BJ (cell line): ENCODE measurements around the gene BCL6B. TPM values are rescaled to one million over a fixed set of nuclear protein-coding genes. Genes with fewer than 3 reads are reported as not detected.
A peak's percentile ranks its signal among the peaks of the same experiment; 100 is the strongest.

ENCODE experiments used
- CTCF ChIA-PET: fragments of 350-600 bp; formaldehyde crosslinking; extraction: SDS; loops from one replicate; lab custom pipeline; 2021; ENCODE audit warnings: antibody characterized with exemption, inconsistent platforms; lab: Yijun Ruan, JAX
- POLR2A ChIA-PET: fragments of 300-600 bp; sonication (Branson Sonifier 250); formaldehyde crosslinking; extraction: SDS; loops from one replicate; lab custom pipeline; 2021; ENCODE audit warnings: antibody characterized with exemption; lab: Charles Lee
- DNase-seq: peaks from one replicate; pipeline ENCODE4 v3.0.0-alpha.2; 2011; ENCODE audit warnings: low read depth
- H3K27me3 ChIP-seq: 2 replicates; pipeline ENCODE4 v1.6.0; 2011; ENCODE audit warnings: low read length; ENCODE audit not compliant: control insufficient read depth, insufficient read depth
- H3K36me3 ChIP-seq: 2 replicates; pipeline ENCODE4 v1.5.1; 2011; ENCODE audit warnings: low read length; ENCODE audit not compliant: control insufficient read depth, insufficient read depth
- H3K4me3 ChIP-seq: 2 replicates; pipeline ENCODE4 v1.5.1; 2011; ENCODE audit warnings: low read depth, mild to moderate bottlenecking, control low read depth, low read length
- CTCF ChIP-seq: IDR thresholded peaks from 2 replicates; pipeline ENCODE4 v1.5.1; 2011; ENCODE audit warnings: low read depth, mild to moderate bottlenecking, control low read depth, inconsistent platforms, low read length, moderate library complexity; ENCODE audit not compliant: insufficient read depth
- polyA plus RNA-seq: library from polyadenylated mRNA; depleted of rRNA; stranded (reverse); fragments of >200 nt; gene quantifications from 2 replicates; pipeline ENCODE4 v1.2.3, GENCODE V29; 2011

Gene BCL6B
- polyA plus RNA-seq, 1 experiment: not detected

GRCh38 chr17:7014995-7015958 is 7.6 kb upstream of the BCL6B start:
- DNase-seq: no peak

GRCh38 chr17:7016418-7016817 is 6.4 kb upstream of the BCL6B start:
- ChIA-PET POLR2A (no interaction called here), CTCF (interaction anchor here (0.7 to 2.3 kb wide), 4 partner anchors 102 to 265 kb away, joined by 3 to 8 read pairs (median 5); no protein-coding TSS in a partner anchor)

More at GRCh38 chr17:7014995-7015958, 7.6 kb upstream of the BCL6B start:
- Histone ChIP-seq H3K36me3 (peaks cover 6% of the 10 kb centered on the region), H3K27me3 (no peaks in the 10 kb centered on the region), H3K4me3 (peak overlapping the region; percentile 99)
- POLR2A ChIA-PET: interaction anchor here (0.6 kb wide), 1 partner anchor 88 kb away, joined by 4 read pairs; no protein-coding TSS in a partner anchor
- CTCF ChIA-PET: interaction anchor here (0.6 to 2.3 kb wide), 5 partner anchors 101 to 957 kb away, joined by 3 to 8 read pairs (median 3); no protein-coding TSS in a partner anchor
- TF ChIP-seq CTCF: no peak

GRCh38 chr17:7016886-7017826 is 5.7 kb upstream of the BCL6B start:
- ChIA-PET CTCF (interaction anchor here (1.4 to 2.3 kb wide), 2 partner anchors 104 to 106 kb away, joined by 4 to 8 read pairs; no protein-coding TSS in a partner anchor), POLR2A (interaction anchor here (0.6 kb wide), 2 partner anchors 18 to 264 kb away, joined by 5 read pairs; partner anchors contain the start of gene SLC16A13)
- Histone ChIP-seq H3K36me3 (peaks cover 6% of the 10 kb centered on the region), H3K27me3 (no peaks in the 10 kb centered on the region), H3K4me3 (no peak overlapping the region)
- no peak for TF ChIP-seq CTCF
- no peak for DNase-seq

More at GRCh38 chr17:7016418-7016817, 6.4 kb upstream of the BCL6B start:
- H3K27me3 ChIP-seq: no peaks in the 10 kb centered on the region
- no peak for TF ChIP-seq CTCF
- no peak for DNase-seq
- H3K36me3 ChIP-seq: peaks cover 6% of the 10 kb centered on the region
- H3K4me3 ChIP-seq: no peak overlapping the region

- Histone ChIP-seq H3K4me3 (no peak overlapping the region), H3K27me3 (no peaks in the 10 kb centered on the region), H3K36me3 (peaks cover 6% of the 10 kb centered on the region)
- no peak for DNase-seq
- ChIA-PET POLR2A (interaction anchor here (0.6 kb wide), 2 partner anchors 18 to 263 kb away, joined by 5 read pairs; partner anchors contain the start of gene SLC16A13), CTCF (interaction anchor here (0.6 to 1.4 kb wide), 2 partner anchors 104 to 105 kb away, joined by 3 to 4 read pairs; no protein-coding TSS in a partner anchor)
- no peak for TF ChIP-seq CTCF
Measured at GRCh38 chr17:7017827-7018200, 5.0 kb upstream of the BCL6B start.
